NCI-H1048 (cell line): Measurements from ENCODE around the gene SLC6A8.

ENCODE experiments used
- DNase-seq: peaks from one replicate; lab custom pipeline; 2025; lab: John Stamatoyannopoulos, UW

The SLC6A8 gene

DNA sequence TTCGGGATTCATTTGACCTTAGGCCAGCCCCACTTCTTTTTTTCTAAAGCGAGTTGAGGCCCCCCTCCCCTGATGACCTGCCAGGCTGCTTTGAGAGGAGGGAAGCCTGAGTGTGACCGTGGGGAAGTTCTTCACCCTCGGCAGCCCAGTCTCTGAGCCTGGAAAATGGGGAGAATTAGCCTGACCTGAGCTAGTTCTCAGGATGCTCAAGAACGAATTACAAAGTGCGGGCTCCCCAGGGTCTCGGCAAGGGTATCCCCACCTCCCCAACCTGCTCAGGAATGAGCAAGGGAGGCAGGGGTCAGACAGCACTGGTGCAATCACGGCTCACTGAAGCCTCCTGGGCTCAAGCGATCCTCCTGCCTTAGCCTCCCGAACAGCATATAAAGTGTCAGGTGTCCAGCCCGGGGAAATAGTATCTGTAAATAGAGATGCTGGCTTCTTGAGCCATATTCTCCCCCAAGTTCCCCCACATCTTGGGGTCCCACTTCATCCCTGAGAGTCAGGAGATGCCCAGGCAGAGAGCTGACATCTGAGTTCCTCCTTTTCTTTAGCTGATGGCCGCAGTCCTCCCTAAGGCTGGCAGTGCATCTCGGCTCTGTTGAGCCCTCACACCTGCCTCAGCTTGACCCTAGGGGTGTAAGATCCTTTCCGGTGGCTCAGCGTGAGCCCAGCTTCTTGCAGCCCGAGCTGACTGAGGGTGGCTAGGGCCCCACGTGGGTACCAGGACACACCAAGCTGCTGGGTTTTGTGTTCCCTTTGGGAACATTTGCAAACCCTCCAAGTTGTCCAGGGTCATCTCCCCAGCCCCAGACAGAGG lies 39.2 kb upstream of the SLC6A8 start:
- no peak for DNase-seq

DNA sequence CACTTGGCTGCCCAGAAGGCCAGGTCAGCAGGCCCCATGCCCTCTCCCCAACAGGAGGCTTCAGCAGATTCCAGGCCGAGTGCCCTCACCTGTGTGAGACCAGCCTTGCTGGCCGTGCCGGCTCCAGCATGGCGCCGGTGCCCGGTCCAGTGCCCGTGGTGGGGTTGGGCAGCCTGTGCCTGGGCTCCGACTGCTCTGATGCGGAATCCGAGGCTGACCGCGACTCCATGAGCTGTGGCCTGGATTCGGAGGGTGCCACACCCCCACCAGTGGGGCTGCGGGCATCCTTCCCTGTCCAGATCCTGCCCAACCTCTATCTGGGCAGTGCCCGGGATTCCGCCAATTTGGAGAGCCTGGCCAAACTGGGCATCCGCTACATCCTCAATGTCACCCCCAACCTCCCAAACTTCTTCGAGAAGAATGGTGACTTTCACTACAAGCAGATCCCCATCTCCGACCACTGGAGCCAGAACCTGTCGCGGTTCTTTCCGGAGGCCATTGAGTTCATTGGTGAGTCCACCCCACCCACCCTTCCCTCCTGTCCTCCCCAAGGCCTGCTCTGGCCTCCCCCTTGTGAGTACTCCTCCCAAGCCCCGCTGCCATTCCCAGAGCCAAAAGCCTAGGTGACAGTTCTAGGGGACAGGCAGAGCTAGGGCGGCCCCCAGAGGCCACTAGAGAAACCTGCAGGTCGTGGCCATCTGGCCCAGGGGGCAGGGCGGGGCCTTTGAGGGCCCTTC lies 38.4 kb upstream of the SLC6A8 start:
- no peak for DNase-seq

DNA sequence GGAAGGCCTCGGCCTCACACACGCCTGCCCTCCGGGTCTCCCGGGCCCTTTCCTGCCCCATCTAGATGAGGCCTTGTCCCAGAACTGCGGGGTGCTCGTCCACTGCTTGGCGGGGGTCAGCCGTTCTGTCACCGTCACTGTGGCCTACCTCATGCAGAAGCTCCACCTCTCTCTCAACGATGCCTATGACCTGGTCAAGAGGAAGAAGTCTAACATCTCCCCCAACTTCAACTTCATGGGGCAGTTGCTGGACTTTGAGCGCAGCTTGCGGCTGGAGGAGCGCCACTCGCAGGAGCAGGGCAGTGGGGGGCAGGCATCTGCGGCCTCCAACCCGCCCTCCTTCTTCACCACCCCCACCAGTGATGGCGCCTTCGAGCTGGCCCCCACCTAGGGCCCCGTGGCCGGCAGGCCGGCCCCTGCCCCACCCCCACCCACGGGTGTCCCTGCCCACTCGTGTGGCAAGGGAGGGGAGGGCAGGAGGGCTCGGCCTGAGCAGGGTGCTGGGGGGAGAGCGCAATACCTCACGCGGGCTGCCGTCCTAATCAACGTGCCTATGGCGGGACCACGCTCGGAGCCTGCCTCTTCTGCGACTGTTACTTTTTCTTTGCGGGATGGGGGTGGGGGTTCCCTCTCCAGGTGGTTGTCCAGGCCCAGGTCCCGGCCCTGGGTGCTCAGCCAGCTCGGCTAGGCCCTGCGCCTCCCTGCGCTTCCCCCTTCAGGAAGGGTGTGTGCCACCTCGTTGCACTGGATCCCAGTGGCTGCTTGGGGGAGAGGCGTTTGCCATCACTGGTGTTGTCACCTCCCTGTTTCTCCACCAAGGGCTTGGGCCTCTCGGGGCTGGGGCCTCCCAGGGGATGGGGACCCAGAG lies 37.6 kb upstream of the SLC6A8 start:
- no peak for DNase-seq

DNA sequence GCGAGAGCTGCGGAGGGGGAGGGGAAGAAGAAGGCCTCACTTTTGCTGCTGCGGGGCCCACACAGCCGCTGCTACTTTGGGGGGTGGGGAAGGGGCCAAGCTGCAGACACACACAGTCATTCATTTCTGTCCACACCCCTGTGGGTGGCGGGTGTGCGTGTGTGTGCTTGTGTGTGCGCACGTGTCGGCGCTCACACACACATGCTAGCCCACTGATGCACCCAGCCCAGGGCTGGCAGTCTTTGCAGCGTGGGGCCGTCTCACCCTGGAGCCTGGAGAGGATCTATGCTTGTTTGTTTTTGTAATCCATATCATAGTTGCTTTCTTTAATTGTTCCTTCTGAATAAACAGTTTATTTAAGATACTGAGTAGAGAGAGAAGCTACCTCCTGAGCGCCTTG lies 36.8 kb upstream of the SLC6A8 start:
- no peak for DNase-seq

DNA sequence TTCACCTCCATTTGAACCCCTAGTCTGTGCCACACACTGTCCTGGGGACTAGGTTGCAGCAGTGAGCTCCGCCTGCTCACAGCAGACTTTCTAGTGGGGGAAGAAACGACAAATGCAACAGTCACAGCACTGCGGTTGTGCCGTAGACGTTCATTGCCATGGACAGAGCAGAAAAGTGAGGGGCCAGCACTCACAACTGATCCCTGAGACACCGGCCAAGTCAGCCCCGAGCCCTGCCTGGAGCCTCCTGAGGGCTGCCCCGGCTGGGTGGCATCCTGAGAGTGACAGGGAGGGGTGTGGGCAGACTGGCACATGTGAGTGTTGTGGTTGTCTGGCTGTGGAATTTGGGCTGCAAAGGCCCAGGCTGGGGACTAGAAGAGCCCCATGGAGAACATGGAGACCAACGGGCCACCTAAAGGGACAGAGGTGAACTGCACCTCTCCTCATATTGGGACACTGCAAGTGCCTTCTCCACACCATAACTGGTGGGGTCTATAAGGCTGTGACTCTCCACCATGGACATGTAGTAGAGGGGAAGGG lies 36.1 kb upstream of the SLC6A8 start:
- DNase-seq = no peak

DNA sequence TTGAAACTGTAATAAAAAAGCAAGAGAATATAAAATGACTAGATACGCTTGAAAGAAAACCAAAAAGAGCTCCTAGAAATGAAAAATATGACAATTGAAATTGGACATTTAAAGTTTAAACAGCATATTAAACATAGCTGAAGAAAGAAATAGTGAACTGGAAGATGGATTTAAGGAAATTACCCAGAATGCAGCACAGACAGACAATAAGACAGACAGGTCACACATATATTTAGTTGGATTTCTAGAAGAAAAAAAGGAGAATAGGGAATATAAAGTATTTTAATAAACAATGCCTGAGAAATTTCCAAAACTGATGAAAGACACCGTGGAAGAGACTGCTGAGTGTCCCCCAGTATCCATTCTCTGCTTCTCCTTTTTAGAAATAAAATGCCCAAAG lies 34.2 kb upstream of the SLC6A8 start:
- no peak for DNase-seq

DNA sequence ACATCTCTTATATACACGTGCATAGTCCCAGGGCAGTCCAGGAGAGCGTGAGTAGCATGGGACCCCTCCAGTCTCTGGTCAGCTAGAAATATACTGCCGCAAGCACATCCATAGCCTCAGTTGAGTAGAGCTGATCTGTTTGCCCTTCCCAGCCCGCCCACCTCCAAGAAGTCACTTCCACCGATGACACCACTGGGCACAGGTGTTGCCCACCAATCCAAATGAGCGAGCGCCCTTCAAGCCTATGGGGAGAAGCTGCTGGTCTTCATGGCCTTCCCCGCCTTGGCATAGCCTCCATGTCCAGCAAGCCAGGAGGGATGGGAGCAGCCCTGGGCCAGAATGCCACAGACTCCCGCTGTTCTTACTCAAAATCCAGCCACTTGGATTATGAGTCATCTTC lies 30.6 kb upstream of the SLC6A8 start:
- DNase-seq = no peak

DNA sequence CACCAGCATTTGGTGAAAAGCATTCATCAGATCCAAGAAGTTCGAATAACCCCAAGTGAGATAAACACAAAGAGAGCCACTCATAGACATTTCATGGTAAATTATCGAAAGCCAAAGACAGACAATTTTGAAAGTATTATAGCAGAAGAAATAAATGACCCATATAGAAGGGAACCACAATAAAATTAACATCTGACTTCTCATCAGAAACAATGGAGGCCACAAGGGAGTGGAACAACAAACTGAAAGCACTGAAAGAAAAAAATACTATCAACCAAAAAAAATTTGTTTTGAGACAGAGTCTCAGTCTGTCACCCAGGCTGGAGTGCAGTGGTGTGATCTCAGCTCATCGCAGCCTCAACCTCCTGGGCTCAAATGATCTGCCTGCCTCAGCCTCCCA lies 28.5 kb upstream of the SLC6A8 start:
- DNase-seq = no peak

DNA sequence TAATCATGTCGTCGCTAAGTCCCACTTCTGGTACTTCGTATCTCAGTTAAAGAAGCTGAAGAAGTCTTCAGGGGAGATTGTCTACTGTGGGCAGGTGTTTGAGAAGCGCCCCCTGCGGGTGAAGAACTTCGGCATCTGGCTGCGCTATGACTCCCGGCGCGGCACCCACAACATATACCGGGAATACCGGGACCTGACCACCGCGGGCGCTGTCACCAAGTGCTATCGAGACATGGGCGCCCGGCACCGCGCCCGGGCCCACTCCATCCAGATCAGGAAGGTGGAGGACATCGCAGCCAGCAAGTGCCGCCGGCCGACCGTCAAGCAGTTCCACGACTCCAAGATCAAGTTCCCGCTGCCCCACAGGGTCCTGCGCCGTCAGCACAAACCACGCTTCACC lies 25.5 kb upstream of the SLC6A8 start:
- DNase-seq = no peak

DNA sequence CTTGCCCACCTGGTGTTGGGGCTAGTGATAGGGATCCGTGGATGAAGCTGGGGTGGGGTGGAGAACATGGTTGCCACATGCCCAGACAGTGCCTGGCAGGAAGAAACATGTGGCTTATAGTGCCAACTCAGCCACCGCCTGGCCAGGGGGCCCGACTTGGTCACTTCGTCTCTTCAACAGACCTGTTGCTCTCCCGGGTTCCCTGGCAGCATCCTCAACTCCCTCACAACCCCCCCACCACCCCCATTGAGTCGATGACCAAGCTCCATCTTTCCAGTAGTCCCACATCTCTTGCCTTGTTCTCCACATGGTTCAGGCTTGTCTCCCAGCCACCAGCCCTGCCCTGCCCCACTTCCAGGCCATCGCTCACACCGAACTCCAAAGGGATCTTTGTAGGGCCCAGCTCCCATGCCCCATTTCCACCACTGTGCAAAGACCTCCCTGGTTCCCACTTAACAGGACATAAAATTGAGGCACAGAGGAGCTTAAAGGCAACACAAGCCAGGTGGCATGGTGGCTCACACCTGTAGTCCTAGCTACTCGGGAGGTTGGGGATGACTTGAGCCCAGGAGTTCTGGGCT lies 21.9 kb upstream of the SLC6A8 start:
- DNase-seq = no peak

DNA sequence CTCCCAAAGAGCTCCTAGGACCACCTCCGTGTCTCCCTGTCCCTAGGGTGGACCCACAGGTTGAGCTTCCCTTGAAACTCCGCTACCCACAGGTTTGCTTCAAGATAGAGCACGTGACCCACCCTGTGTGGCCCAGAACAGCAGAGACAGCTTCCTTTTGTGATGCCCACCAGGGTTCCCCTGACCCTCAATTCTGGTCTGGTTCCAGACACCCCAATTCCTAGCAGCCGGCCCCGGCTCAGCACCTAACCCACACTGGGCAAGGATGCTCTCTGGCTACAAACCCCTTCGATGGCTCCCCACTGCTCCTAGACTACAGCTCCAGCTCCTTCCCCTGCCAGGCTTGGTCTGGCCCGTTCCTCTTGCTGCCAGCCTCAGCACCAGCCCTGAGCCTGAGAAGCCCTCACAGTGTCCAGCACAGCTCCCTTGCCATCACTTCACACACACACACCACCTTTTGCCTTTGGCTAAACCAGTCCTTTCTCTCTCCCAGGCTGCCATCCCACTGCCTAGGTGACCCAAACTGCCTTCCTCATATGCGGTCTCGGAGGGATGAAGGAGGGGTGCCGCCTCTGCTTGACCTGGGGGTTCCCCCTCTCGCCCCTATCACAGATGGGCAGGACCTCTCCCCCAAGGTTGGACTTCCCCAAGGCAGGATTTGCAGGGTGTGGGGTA lies 20.3 kb upstream of the SLC6A8 start:
- no peak for DNase-seq

DNA sequence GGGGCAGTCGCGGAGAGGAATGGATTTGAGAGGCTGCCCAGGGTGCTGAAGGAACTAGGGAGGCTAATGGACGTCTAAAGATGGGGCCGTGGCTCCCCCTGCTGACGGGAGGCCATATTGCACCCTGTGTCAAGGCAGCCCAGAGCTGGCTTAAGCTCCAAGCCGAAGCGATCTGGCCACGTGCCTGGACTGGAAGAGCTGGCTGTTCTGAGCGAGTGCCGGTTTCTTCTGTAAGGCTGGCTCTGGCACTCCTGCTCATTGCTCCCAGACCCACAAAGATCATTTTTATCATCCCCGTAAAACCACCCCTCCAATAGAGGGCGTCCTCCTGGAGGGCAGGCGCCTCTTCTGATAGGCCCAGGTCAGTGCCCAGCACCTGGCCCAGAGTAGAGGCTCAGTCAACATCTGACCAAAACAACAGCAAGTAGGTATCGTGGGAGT lies 19.8 kb upstream of the SLC6A8 start:
- DNase-seq = peak; percentile 3

DNA sequence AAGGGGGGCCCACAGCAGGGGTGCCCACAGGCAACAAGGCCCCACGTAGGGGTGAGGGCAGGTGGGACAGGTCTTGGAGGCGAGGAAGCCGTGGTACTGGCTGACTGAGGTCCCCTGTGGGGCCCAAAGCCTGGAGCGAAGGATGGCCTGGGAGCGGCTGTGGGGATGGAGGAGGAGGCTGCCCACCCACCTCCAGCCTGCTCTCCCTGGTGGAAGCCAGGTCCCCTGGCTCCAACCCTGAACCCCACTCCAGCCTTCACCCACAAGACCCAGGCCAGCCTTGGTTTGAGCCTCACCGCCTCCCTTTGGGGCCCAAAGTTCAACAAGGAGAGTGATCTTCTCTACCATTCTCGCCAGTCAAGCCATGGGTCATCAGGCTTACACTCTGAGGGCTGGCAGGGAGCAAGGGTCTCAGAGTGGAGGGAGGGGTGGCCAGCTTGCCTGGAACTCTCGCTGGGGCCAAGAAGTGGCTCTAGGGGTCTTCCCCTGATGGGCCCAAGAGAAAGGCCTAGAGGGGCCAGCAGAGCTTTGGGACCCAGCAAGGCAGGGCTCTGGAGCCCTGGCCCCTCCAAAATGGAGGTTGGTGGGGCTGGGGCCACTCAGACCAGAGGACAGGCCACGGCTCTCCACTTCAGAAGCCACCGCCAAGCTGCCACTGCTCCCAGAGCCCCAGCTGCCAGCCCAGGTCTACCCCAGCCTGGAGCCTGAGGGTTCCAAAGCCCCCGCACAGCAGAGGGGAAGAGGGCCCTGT lies 19.1 kb upstream of the SLC6A8 start:
- DNase-seq = no peak

DNA sequence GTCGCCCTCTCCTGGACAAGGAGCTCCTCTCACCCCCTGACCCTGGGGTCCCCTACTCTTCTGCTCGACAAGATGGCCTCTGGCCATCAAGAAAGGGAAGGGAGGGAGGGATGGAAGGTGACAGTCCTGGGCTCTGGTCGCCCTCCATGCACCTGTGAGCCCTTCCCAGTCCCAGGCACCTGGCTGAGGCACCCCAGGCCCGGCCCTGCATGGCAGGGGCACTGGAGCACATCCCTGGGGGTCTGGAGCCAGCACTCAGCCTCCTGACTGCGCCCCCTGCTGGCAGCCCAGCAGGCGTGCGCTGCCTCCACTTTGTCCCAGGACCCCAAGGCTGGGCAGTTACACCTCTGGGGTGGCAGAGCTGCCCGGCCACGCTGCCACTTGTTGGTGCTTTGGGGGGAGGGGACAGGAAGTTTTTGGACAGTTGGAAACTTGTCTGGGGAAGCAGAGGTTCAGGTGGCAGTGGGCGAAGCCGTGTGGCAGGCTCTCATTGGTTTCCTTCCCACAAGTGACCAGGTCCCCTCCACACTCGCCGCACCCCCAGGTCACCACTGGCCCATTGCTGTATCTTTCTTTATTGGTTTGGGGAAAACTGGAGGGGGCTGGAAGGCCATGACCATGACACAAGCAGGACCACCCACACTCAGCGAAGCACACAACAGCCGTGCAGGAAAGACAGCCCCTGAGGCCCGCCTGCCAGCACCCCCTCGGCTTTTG lies 18.4 kb upstream of the SLC6A8 start:
- DNase-seq = no peak

DNA sequence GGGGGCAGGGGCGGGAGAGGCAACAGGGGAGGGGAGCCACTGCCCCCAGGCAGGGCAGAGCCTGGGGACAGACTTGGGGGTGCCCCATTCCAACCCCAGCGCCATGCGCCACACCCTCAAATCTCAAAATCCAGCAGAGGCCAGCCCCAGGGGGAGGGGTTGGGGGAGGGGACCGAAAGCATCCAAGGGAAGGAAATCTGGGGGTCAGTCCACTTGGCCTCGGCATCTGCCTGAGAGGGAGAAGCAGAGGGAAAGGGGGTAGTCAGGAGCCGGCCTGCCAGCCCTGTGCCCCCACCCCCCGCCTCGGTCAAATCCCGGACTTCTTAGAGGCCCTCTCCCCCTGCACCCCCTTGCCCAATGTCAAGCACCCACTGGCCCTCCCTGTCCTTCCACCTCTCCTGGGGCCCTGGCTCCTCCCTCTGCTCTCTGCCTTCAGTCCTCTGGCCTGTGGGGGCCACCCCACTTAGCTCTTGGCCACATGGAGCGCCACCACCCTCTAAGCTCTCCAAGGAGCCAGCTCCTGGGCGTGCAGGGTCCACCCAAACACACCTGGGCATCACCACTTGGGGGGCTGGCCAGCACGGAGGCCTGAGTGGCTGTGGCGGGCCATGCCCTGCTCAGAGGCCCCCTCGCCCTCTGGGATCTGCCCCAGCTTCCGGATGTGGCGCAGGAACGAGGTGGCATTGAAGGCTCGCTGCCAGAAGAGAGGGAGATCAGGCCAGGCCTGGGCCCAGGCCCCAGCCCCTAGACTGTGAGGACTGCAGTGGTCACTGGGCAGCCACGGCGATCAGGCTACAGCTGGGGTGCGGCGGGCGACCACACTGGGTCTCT lies 17.6 kb upstream of the SLC6A8 start:
- no peak for DNase-seq

DNA sequence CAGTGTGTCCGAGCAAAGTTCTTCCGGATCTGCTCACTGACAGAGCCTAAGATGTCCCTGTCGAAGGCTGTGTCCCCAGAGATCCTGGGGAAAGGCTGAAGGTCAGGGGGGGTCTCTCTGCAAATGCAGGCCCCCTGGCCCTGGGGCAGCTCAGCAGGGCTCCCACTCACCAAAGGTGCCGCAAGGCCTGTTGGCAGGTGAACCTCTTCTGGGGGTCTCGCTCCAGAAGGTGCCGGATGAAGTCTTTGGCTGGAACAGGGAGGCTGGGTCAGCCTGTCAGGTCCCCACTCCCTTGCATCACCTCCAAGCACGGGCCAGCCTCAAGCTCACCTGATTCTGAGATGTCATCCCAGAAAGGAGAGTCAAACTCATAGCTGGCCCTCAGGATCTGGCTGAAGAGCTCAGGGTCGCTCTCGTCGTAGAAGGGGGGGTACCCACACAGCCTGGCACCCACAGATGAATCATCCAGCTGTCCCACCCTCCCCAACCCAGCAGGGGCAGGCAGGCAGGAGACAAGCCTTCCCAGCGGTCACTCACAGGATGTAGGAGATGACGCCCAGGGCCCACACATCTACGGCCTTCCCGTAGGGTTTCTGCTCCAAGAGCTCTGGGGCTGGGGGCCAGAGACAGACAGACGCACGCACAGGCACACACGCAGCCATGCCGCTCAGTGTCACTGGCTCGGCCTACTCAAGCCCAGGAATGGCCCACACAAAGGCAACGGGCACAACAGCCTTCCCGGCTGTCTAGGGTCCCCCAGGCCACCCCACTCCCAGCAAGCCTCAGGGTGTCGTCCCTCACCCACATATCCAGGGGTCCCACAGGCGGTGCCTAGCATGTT lies 16.8 kb upstream of the SLC6A8 start:
- no peak for DNase-seq

DNA sequence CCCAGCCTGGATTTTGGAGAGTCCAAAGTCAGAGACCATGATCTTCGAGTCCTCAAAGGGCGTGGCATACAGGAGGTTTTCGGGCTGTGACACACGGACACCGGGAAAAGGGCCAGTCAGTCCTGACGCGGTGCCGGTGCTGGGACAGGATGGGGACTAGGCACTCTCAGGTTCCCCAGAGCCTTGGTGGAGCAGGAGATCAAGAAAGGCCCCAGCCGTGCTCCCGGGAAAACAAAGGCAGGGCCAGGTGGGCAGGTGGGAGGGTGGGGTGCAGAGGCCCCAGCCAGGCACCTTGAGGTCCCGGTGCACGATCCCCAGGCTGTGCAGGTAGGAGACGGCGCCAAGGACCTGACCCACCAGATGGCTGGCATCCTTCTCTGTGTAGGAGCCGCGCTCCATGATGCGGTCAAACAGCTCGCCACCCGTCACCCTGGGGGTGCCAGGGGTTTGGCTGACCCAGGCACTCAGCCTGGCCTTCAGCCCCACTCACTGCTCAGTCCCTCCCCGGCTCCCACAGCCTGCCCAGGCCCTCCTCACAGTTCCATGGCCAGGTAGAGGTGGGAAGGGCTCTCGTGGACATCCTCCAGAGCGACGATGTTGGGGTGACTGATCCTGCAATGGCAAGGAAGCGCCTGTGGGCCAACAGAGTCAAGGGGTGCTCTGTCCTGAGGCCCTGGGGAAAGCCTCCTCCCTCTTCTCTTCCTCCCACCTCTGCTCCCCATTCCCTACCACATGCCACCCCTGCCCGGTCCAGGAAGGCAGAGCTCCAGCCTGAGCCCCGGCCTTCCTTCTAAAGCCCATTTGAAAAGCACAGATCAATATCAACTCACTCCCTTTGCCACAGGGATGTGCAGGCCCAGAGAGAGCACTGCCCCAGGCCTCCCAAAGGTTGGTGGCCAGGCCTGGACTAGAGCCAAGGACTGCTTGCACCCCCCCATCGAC lies 15.9 kb upstream of the SLC6A8 start:
- DNase-seq = no peak
